ENCODE results near the gene STPG2. TPM values are rescaled to one million over a fixed set of nuclear protein-coding genes. Genes with fewer than 3 reads are reported as not detected.

The STPG2 gene
- polyA plus RNA-seq, 4 donors, result 0.38 to 0.81 (median 0.50) TPM

DNA sequence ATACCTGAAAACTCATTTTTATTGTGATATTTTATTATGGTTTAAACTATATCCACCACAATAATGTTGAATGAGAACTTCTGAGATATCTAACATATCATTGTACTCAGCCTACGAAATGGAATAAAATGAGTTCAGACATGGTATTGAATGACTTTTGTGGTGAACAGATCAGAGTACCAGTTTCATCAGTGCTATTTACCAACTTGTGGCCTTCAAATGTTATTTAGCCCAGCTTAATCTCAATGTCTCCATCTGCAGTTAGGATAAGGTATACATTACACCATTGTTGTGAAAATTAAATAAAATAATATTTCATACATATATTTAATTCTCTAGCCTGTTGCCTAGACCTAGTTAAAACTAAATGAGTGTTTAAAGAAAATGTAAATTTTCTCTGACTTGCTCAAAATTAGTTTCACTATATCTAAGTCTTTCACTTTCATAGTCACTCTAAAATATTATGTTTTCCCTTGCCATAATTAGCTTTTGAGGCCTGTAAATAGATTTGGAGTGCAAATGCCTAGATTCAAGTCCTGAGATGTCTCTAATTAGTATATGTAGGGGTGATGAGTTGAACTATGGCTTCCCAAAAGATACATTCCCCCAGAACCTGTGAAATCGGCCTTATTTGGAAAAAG, 594.2 kb downstream of the STPG2 start:
- no peak for DNase-seq (ENCODE audit: low read depth in 4 of 4, low spot score in 2 of 4)

DNA sequence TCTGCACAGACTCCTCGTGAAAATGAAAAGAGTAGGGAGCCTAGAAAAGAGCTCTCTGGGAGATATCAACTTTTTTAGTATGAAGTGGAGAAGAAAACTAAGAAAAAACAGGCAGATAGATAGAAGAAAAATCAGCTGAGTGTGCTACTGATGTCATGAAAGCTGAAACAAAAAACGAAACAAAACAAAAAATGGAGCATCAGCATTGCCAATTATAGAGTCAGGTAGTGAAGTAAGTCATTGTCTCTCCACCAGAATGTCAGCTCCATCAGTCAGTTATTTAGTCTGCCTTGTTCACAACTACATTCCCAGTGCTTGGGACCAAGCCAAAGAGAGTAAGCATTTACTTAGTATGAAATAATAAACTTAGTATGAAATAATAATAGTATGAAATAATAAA, 595.1 kb downstream of the STPG2 start:
- DNase-seq (ENCODE audit: low read depth in 4 of 4, low spot score in 2 of 4), result no peak

GRCh38 chr4:97531351-97531750, 611.9 kb downstream of the STPG2 start:
- DNase-seq (ENCODE audit: low read depth in 4 of 4, low spot score in 2 of 4), result no peak

- no peak for DNase-seq (ENCODE audit: low read depth in 4 of 4, low spot score in 2 of 4)
These were observed 612.6 kb downstream of the STPG2 start for GRCh38 chr4:97530676-97531075.

DNA sequence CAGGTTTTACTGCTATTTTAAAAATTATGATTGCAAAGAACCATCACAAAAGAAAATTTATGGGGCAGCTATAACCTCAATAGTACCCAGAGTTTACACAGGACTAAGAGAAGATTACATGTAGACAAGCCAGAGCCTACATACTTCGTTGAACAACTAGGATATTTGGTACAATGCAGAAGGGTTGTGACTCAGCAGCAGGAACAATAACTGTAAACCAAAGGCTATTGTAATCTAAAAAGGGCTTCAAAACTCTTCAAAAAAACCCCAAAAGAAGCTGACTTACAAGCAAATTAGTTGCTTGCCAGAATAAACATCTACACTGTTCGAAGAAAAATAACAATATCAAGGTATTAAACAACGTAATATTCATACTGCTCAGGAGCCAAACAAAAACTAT, 618.0 kb downstream of the STPG2 start:
- no peak for DNase-seq (ENCODE audit: low read depth in 4 of 4, low spot score in 2 of 4)

DNA sequence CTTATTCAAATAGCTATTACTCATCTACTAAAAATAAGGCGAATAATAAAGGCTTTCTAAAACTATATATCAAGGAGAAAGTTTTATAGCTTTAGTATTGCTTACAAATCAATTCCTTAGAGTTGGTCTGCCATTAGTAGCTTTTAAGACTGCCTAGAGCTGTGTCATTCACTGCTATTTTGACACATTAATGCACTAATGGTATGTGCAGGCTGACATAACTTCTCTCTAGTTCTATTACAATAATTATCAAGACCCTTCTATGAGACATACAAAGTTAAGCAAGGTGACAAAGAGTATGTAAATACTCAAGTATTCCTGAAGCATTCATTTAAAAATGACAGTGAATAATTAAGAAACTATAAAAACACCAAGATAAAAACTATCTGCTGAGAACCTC, 625.3 kb downstream of the STPG2 start:
- no peak for DNase-seq (ENCODE audit: low read depth in 4 of 4, low spot score in 2 of 4)

GRCh38 chr4:97513917-97514316, 629.4 kb downstream of the STPG2 start:
- no peak for DNase-seq (ENCODE audit: low read depth in 4 of 4, low spot score in 2 of 4)

Other genes starting within 250 kb of the STPG2 start
- gene RAP1GDS1, start 117.9 kb upstream of the STPG2 start, polyA plus RNA-seq (ENCODE audit: insufficient read length in 4 of 4), result 10 to 100 TPM; 28.6 to 34.6 (median 32.6) TPM